Erythroblast (primary cell): ENCODE measurements around the gene IRF5.

Experiments
- GATA1 ChIP-seq: IDR thresholded peaks from 2 replicates; pipeline ENCODE4 v1.6.1; 2011; ENCODE audit warnings: low read depth, mild to moderate bottlenecking, control low read depth, low read length, moderate library complexity
- POLR2A ChIP-seq: IDR thresholded peaks from 2 replicates; pipeline ENCODE4 v1.6.1; 2011; ENCODE audit warnings: mild to moderate bottlenecking, low read length

DNA sequence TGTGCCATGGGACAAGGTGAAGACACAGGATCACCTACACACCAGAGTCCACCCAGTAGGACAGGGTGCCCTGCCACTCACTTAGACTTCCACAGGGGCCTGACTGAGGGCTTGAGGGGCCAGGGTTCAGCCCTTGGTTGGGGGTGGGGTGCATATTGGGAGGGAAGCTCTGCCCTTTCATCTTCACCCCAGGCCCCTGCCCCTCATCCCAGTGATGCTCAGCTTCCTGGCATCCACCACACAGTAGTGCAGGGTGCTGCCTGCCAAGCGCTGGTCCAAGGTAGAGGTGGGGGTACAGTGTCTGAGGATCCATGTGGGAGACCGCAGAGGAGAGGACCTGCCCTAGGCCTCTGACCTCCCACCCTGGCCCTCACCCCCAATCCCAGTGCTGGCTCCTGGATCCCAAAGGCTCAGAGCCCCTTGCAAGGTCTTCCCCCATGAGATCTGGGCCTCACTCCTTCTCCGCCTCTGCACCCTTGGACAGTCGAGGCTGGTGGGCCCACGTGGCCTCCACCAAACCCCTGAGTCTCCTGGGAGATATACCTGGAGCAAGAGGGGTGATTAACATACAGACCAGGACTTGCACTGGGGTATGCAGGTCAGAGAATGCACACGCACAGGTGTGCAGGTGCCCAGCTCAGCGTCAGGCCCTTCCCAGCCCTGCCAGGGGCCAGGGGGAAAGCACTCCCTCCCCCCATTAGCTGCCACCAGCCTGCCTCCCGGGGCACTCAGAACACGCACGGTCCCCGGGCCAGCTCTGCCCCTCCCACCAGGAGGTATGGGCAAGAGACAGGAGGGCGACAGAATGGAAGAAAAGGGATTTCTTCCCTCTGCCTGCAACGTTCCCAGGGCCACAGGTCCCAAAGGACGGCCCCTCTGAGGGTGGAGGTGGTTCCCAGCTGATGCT is 8.6 kb upstream of the IRF5 start:
- TF ChIP-seq POLR2A (no peak), GATA1 (no peak)
